Stimulated activated naive CD8-positive, alpha-beta T cell treated with anti-CD3 and anti-CD28 coated beads, Interleukin-15, Interleukin-2, amounts not matched to agents 100 U/mL and 50 U/mL, for 24 hours (primary cell): ENCODE measurements around the gene TAOK1.
"Not testable (repeated sequence)": the region's sequence is repeated elsewhere in the genome, so short reads cannot be mapped to it uniquely, and the experiment has no call there.

Experiments used
- ATAC-seq: fragments of 150-1000 bp; cut with Tn5 transposase; one replicate; pipeline ENCODE4 v1.10.0; 2021
- DNase-seq: peaks from one replicate; pipeline ENCODE4 v3.0.0; 2021

Gene TAOK1

GRCh38 chr17:29389982-29390850, at the start of gene TAOK1:
TAOK1 (plus strand) TSS chr17:29390363; CDS start chr17:29451549, 61,186 bp downstream.
- peak; percentile 97 for ATAC-seq
- peak; percentile 99 for DNase-seq

DNA sequence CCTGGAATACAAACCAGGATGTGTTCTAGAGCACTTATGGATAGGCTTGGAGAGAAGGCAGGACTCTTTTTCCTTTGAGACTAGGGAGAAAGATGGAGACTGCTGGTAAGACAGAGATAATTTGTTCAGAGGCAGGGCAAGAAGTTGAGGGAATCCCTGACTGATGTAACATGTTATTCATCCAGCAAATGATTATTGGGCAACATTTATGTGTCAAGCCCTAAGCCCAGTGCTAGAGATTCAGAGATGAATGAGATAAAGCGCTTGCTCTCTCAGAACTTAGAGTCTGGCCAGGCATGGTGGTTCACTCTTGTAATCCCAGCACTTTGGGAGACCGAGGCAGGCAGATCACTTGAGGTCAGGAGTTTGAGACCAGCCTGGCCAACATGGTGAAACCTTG, 48.4 kb upstream of the TAOK1 start:
- ATAC-seq = no peak
- no peak for DNase-seq

GRCh38 chr17:29342158-29342765, 47.9 kb upstream of the TAOK1 start:
- ATAC-seq (no peak), DNase-seq (no peak)

DNA sequence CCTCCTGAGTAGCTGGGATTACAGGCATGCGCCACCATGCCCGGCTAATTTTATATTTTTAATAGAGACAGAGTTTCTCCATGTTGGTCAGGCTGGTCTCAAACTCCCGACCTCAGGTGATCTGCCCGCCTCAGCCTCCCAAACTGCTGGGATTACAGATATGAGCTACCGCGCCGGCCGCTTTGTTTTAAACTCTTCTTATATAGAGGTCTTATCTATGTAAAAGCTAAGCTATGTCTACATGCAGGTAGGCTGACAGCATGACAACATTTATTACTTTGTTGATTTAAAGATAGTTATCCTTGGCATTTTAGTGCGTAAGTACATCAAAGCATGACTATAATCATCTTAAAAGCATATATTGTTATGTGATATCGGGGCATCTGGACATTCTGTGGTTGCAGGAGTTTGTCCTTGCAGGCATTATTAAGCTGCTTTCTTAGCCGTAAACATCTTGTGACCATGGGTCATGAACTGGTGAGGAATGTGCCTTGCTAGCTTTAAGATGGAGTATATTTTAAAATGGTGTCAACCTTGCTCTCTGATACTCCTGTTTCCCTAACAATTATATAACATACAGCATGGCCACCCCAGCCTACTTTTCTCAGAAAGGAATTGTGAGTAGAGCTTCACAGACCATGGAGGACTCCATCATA, 45.8 kb upstream of the TAOK1 start:
- ATAC-seq (no peak), DNase-seq (no peak)

GRCh38 chr17:29345066-29345465, 45.1 kb upstream of the TAOK1 start:
- no peak for DNase-seq
- no peak for ATAC-seq

- not testable (repeated sequence) for DNase-seq, ATAC-seq
Measured at GRCh38 chr17:29345470-29345869, 44.7 kb upstream of the TAOK1 start.

DNA sequence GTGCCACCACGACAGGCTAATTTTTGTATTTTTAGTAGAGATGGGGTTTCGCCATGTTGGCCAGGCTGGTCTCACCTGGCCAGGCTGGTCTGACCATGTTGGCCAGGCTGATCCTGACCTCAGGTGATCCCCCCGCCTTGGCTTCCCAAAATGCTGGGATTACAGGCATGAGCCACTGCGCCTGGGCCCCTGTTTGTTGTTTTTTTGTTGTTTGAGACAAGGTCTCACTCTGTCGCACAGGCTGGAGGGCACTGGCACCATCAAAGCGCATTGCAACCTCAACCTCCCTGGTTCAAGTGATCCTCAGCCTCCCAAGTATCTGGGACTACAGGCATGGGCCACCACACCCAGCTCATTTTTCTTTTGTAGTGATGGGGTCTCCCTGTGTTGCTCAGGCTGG, 43.7 kb upstream of the TAOK1 start:
- DNase-seq (no peak), ATAC-seq (no peak)

DNA sequence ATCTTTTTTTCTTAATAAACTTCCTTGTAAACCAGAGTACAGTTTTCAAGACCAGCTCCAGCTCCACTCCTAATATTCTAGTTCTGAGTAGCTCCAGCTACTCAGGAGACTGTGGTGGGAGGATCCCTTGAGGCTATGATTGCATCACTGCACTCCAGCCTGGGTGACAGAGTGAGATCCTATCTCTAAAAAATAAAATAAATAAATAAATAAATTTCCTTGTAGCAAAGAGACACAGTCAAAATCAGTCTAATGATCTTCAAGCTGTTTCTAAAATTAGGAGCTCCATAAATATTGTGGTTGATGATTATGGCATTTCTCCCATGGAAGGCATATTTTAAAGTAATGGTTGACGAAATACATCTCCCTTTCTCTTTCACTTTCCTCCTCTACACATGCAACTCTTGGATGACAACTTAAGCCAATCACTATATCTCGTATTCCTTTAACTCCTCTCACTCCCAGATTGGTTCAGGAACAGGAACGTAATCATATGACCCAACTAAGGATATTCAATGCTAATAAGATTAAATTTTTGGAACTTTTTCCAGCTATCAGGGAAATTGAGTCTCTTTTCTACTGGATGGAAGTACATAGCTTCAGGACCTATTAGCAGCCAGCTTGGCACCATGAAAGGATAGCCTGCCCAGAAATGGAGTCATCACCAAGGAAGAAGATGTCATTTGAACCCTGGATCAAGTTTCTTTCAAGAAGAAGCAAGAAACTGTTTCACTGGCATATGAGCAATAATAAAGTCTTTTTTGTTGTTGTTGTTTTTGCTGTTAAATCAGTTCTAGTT, 42.1 kb upstream of the TAOK1 start:
- ATAC-seq (no peak), DNase-seq (no peak)

DNA sequence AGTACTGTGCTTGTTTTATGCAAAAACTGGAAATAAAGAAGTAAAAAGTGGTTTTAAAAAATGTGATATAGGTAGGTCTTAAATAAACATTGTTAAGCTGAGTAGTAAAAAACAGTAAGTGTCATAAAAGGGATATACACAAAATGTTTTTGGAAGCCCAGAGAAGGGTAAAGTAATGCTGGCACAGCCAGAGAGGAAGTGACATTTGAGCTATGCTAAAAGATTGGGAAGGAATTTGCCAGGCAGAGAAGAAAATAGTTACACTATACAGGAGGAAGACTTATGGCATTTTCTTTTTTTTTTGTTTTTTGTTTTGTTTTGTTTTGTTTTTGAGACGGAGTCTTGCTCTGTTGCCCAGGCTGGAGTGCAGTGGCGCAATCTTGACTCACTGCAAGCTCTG, 40.8 kb upstream of the TAOK1 start:
- ATAC-seq = no peak
- no peak for DNase-seq

DNA sequence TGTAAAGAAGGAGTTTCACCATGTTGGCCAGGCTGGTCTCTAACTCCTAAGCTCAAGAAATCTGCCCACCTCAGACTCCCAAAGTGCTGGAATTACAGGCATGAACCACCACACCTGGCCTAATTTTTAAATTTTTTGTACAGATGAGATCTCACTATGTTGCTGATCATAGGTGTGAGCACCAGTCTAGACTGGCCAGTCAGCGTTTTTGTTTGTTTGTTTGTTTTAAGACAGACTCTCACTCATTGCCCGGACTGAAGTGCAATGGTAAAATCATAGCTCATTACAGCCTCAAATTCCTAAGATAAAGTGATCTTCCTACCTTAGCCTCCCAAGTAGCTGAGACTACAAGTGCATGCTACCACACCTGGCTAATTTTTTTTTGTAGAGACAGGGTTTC, 38.0 kb upstream of the TAOK1 start:
- ATAC-seq (no peak), DNase-seq (no peak)

- no peak for ATAC-seq
- no peak for DNase-seq
Measured at GRCh38 chr17:29357232-29357631, 32.9 kb upstream of the TAOK1 start.

DNA sequence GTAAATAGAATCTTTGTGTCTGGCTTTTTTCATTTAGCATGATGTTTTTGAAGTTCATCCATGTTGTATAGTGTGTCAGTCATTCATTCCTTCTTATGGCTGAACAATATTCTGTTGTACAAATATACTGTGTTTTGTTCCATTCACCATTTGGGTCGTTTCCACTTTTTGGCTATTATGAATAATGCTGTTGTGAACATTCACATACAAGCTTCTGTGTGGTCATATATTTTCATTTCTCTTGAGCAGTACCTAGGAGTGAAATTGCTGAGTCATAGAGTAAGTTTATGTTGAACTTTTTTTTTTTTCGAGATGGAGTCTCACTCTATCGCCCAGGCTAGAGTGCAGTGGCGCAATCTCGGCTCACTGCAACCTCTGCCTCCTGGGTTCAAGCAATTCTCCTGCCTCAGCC, 32.3 kb upstream of the TAOK1 start:
- DNase-seq (no peak), ATAC-seq (peak; percentile 40)

DNA sequence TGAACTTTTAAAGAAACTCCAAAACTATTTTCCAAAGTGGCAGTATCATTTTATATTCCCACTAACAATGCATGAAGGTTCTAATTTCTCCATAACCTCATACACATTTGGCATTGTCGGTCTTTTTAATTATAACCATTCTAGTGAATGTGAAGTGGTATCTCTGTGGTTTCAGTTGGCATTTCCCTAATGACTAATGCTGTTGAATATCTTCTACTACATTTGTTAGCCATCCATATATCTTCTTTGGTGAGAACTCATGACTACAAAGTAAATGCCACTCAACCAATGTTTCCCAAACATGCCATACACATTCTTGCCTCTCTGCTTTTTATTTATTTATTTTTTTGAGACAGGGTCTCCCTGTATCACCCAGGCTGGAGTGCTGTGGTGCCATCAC, 31.7 kb upstream of the TAOK1 start:
- DNase-seq = no peak
- peak; percentile 63 for ATAC-seq

DNA sequence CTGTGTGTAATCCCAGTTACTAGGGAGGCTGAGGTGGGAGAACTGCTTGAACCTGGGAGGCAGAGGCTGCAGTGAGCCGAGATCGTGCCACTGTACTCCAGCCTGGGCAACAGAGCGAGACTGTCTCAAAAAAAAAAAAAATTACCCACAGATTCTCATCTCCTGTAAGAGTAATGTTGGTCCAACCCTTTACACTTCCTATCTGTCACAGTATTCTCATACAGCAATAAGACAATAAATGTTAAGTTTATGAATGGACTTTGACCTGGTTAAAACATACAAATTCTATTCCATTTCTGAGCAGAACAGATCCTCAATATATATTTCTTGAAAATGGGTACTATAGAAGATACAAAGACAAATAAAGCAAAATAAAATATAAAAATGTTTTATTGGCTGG, 30.4 kb upstream of the TAOK1 start:
- no peak for ATAC-seq
- DNase-seq = no peak

DNA sequence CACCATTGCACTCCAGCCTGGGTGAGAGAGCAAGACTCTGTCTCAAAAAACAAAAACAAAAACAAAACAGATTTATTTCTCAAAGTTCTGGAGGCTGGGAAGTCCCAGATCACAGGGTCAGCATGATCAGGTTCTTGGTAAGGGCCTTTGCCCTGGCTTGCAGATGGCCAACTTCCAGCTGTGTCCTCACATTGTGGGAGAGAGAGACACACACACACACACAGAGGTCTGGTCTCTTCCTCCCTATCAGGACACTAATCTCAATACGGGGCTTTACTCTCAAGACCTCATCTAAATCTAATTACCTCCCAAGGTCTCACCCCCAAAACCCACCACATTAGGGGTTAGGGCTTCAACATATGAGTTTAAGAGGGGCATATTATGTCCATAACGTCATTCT, 26.4 kb upstream of the TAOK1 start:
- no peak for DNase-seq
- ATAC-seq = no peak

DNA sequence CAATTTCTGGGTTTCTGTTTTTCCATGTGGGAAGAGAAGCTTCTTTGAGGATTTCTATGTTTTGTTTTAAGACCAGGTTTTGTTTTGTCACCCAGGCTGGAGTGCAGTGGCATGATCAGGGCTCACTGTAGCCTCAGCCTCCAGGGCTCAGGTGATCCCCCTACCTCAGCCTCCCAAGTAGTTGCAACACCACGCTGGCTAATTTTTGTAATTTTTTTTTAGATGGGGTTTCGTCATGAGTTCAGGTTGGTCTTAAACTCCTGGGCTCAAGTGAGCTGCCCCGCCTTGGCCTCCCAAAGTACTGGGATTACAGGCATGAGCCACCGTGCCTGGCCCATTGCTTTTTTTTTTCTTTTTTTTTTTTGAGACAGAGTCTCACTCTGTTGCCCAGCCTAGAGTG, 25.5 kb upstream of the TAOK1 start:
- no peak for ATAC-seq
- no peak for DNase-seq

DNA sequence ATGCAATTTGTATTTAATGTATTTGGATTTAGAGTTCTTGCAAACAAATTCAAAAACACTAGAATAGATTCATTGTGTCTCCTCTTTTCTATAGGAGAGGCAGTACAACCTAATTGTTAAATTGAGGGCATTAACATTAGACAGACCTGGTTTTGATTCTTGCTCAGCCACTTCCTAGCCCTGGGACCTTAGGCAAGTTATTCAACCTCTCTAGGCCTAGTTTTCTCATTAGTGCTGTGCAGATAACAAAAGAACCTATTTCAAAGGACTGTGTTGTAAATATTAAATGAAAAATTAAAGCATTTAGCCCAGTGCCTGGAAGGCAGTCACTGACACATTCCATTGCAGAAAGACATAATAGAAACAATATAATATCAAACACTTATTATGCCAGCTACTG, 22.0 kb upstream of the TAOK1 start:
- DNase-seq = no peak

GRCh38 chr17:29368926-29369325, 21.2 kb upstream of the TAOK1 start:
- DNase-seq (no peak), ATAC-seq (no peak)

More for the DNA sequence above, 22.0 kb upstream of the TAOK1 start:
- ATAC-seq = no peak

DNA sequence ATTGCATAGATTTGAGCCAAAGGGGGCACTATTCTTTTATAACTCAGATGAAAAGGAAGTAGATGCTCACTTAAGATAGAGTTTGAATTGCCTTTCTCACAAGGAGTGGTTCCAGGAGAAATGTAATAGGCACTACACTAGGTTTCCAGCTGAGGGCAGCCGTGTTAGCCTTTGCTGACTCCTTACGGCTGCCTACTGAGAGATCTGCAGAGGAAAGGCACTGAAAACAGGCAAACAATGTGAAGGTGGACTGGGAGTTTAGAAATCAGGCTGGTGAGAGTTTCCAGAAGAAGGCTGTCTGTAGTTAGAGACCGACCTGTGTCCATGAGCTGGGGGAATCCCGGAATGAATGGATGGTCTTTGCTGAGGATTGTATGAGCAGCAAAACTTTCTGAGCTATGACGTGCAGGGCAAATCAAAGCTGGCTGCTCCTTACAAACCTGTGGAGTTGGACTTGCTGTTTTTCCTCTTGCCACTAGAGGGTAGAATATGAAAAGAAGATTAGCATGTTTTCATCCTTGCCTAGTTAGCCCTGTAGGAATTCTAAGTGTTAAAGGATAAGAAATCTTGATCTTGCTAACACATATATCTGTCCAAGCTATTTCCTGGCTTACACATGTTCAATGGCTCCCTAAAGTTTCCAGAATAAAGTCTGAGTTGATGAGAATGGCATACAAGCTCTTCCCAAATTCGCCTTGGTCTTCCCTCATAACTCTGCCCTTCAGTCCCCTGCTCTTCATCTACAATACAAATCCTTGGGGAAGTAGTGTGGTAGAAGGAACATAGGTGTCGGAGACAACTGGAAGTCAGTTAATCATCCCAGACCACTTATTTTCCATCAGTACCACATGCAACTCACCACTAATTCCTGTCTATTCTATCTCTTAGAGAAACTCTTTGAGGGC, 20.1 kb upstream of the TAOK1 start:
- DNase-seq (peak; percentile 25), ATAC-seq (peak; percentile 72)

DNA sequence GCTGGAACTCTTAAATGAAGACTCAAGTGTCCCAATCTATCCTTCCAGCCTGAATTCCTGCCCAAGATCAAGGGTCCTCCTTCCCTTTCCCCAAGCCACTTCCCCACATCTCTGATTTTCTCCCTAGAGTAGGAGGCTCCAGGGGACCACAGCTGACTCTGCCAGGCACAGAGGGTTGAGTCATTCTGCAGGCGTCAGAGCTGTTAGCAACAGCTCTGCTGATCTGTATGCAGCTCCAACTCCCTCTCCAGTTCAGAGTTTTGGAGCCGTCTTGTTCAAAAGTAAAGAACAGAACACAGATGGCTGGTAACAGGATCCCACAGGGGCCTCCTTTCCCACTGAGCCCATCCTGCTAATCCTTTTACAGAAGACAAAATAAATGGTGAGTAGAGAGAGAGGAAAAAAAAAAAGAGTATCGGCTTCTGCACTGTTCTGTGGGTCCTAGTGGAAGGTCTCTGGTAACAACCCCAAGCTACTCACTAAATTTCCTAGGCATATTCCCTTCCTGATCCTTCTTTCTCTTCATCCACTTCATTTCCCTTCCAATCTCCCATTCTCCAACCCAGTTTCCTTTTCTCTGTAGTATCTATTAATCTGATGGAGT, 13.4 kb upstream of the TAOK1 start:
- DNase-seq (no peak), ATAC-seq (no peak)

DNA sequence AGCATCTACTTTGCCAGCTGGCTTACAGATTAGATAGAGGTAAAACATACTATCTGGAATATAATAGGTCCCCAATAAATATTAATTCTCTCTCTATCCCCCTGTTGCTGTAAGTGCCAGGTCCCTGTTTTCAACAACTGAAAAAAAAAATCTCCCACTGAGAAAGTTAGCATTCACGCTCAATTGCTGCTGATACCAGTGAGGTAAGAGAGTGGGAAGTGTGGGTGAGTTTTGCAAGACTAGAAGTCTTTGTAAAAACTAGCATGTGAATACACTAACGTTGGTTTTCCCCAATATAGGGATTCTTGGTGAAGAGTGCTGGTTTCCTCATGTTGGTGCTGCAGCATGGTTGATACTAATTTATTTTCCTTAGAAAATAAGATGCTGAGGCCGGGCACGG, 11.7 kb upstream of the TAOK1 start:
- DNase-seq = no peak
- no peak for ATAC-seq
